Activated CD8-positive, alpha-beta T cell treated with anti-CD3 and anti-CD28 coated beads for 36 hours (primary cell): ENCODE results near the gene NDRG4. TPM values are rescaled to one million over a fixed set of nuclear protein-coding genes. Genes with fewer than 3 reads are reported as not detected.

Experiments
- ATAC-seq: fragments of 200-7000 bp; cut with Tn5 transposase; one replicate; pipeline ENCODE4 v1.10.0; 2021; ENCODE audit warnings: mild to moderate bottlenecking, moderate library complexity
- CTCF ChIA-PET: fragments of 350-600 bp; sonication (Branson Sonifier 250); formaldehyde crosslinking; loops from one replicate; lab custom pipeline; 2021; ENCODE audit warnings: antibody characterized with exemption; lab: Charles Lee
- POLR2A ChIA-PET: fragments of 350-600 bp; sonication (Branson Sonifier 250); formaldehyde crosslinking; loops from one replicate; lab custom pipeline; 2021; ENCODE audit warnings: antibody characterized with exemption; lab: Charles Lee
- DNase-seq: peaks from one replicate; pipeline ENCODE4 v3.0.0-alpha.2; 2020
- H3K27ac Mint-ChIP-seq: one replicate; pipeline ENCODE4 v1.8.0; 2021; ENCODE audit warnings: mild to moderate bottlenecking, mixed read lengths
- H3K27me3 Mint-ChIP-seq: one replicate; pipeline ENCODE4 v1.8.0; 2021; ENCODE audit warnings: mixed read lengths
- H3K36me3 Mint-ChIP-seq: one replicate; pipeline ENCODE4 v1.8.0; 2021; ENCODE audit warnings: low read depth, mixed read lengths
- H3K4me1 Mint-ChIP-seq: one replicate; pipeline ENCODE4 v1.8.0; 2021; ENCODE audit warnings: low read depth, mixed read lengths
- H3K4me3 Mint-ChIP-seq: one replicate; pipeline ENCODE4 v1.8.0; 2021; ENCODE audit warnings: mild to moderate bottlenecking, moderate library complexity, mixed read lengths
- H3K9me3 Mint-ChIP-seq: one replicate; pipeline ENCODE4 v1.8.0; 2021; ENCODE audit warnings: mixed read lengths
- CTCF ChIP-seq: fragments of 200-600 bp; IDR thresholded peaks from one replicate; pipeline ENCODE4 v1.8.0; 2022; ENCODE audit warnings: antibody characterized with exemption, mild to moderate bottlenecking
- intact Hi-C: fragments of 100-400 bp; cut with micrococcal nuclease; formaldehyde crosslinking; loops from one replicate; pipeline ENCODE4 v1.10.0; 2022
- total RNA-seq, 2 experiments: library from RNA; stranded (reverse); gene quantifications; one replicate each; pipeline ENCODE4 v1.2.3, GENCODE V29; 2021

NDRG4 gene
- total RNA-seq, 2 experiments from 2014 or later, result 1.3 to 1.6 TPM

- H3K4me3 Mint-ChIP-seq, result no peak overlapping the region
These were observed 24.8 kb upstream of the NDRG4 start for GRCh38 chr16:58475091-58475619.

GRCh38 chr16:58476791-58477190, 23.2 kb upstream of the NDRG4 start:
- no peak overlapping the region for H3K4me3 Mint-ChIP-seq
- DNase-seq, result no peak
- no peaks in the 10 kb centered on the region for H3K9me3 Mint-ChIP-seq
- H3K27ac Mint-ChIP-seq, result no peak overlapping the region
- no peaks in the 10 kb centered on the region for H3K4me1 Mint-ChIP-seq
- H3K36me3 Mint-ChIP-seq, result no peaks in the 10 kb centered on the region
- ChIA-PET POLR2A (no interaction called here), CTCF (interaction anchor here (0.7 kb wide), 1 partner anchor 140 kb away, joined by 3 read pairs; no protein-coding TSS in a partner anchor)
- intact Hi-C loops, result no loop called here
- no peak for ATAC-seq
- peaks cover 14% of the 10 kb centered on the region for H3K27me3 Mint-ChIP-seq
- TF ChIP-seq CTCF, result no peak

More at GRCh38 chr16:58475091-58475619, 24.8 kb upstream of the NDRG4 start:
- TF ChIP-seq CTCF, result no peak
- Mint-ChIP-seq H3K27me3 (peaks cover 13% of the 10 kb centered on the region), H3K9me3 (no peaks in the 10 kb centered on the region), H3K36me3 (no peaks in the 10 kb centered on the region), H3K27ac (no peak overlapping the region), H3K4me1 (no peaks in the 10 kb centered on the region)
- no peak for DNase-seq
- POLR2A ChIA-PET, result no interaction called here
- CTCF ChIA-PET, result interaction anchor here (1.2 to 2.4 kb wide), 2 partner anchors 12 to 138 kb away, joined by 4 to 8 read pairs; no protein-coding TSS in a partner anchor
- intact Hi-C loops, result no loop called here
- no peak for ATAC-seq

- intact Hi-C loops, result no loop called here
- Mint-ChIP-seq H3K27ac (no peak overlapping the region), H3K36me3 (no peaks in the 10 kb centered on the region), H3K4me3 (no peak overlapping the region), H3K27me3 (peaks cover 10% of the 10 kb centered on the region), H3K9me3 (no peaks in the 10 kb centered on the region), H3K4me1 (no peaks in the 10 kb centered on the region)
- DNase-seq, result no peak
- TF ChIP-seq CTCF, result no peak
- ChIA-PET POLR2A (no interaction called here), CTCF (interaction anchor here (1.6 kb wide), 1 partner anchor 9 kb away, joined by 6 read pairs; no protein-coding TSS in a partner anchor)
- ATAC-seq, result no peak
These were observed 21.5 kb upstream of the NDRG4 start for GRCh38 chr16:58478427-58478826.

GRCh38 chr16:58481226-58481869, 18.6 kb upstream of the NDRG4 start:
- Mint-ChIP-seq H3K4me1 (no peaks in the 10 kb centered on the region), H3K27ac (no peak overlapping the region), H3K27me3 (peaks cover 8% of the 10 kb centered on the region), H3K9me3 (no peaks in the 10 kb centered on the region), H3K36me3 (no peaks in the 10 kb centered on the region), H3K4me3 (no peak overlapping the region)
- POLR2A ChIA-PET, result no interaction called here
- CTCF ChIA-PET, result interaction anchor here (1.2 kb wide), 1 partner anchor 145 kb away, joined by 5 read pairs; no protein-coding TSS in a partner anchor
- ATAC-seq (no peak), DNase-seq (no peak)
- TF ChIP-seq CTCF, result no peak
- intact Hi-C loops, result no loop called here

- no peak for TF ChIP-seq CTCF
- H3K9me3 Mint-ChIP-seq, result no peaks in the 10 kb centered on the region
- H3K36me3 Mint-ChIP-seq, result no peaks in the 10 kb centered on the region
- H3K27ac Mint-ChIP-seq, result no peak overlapping the region
- ChIA-PET POLR2A (no interaction called here), CTCF (no interaction called here)
- no peak overlapping the region for H3K4me3 Mint-ChIP-seq
- no peaks in the 10 kb centered on the region for H3K4me1 Mint-ChIP-seq
- ATAC-seq, result no peak
- peaks cover 9% of the 10 kb centered on the region for H3K27me3 Mint-ChIP-seq
- DNase-seq, result no peak
- intact Hi-C loops, result no loop called here
These were observed 18.0 kb upstream of the NDRG4 start for GRCh38 chr16:58481931-58482330.
